GM21515 (cell line): ENCODE data around the gene OTOGL.
"Not testable (repeated sequence)": the region's sequence is repeated elsewhere in the genome, so short reads cannot be mapped to it uniquely, and the experiment has no call there.

Experiments used
- ATAC-seq: cut with Tn5 transposase; IDR thresholded peaks from one replicate; pipeline ENCODE4 v1.9.1; 2021; ENCODE audit not compliant: unreplicated experiment

OTOGL gene

GRCh38 chr12:80129895-80130530 is 30.7 kb downstream of the OTOGL start:
- ATAC-seq, result no peak

- ATAC-seq, result no peak
Observed at GRCh38 chr12:80135624-80136023, 36.3 kb downstream of the OTOGL start.

GRCh38 chr12:80140005-80140404 is 40.7 kb downstream of the OTOGL start:
- ATAC-seq, result no peak

- ATAC-seq, result no peak
Observed at GRCh38 chr12:80142640-80143039, 43.3 kb downstream of the OTOGL start.

GRCh38 chr12:80143537-80143936 is 44.2 kb downstream of the OTOGL start:
- no peak for ATAC-seq

GRCh38 chr12:80149547-80150313 is 50.4 kb downstream of the OTOGL start:
- ATAC-seq, result not testable (repeated sequence)

- no peak for ATAC-seq
Observed at GRCh38 chr12:80151131-80151530, 51.8 kb downstream of the OTOGL start.

GRCh38 chr12:80154261-80154660 is 54.9 kb downstream of the OTOGL start:
- no peak for ATAC-seq

- no peak for ATAC-seq
Observed at GRCh38 chr12:80156306-80156705, 57.0 kb downstream of the OTOGL start.

GRCh38 chr12:80157645-80158044 is 58.3 kb downstream of the OTOGL start:
- ATAC-seq, result no peak

GRCh38 chr12:80161612-80162011 is 62.3 kb downstream of the OTOGL start:
- no peak for ATAC-seq

- no peak for ATAC-seq
Observed at GRCh38 chr12:80162177-80162576, 62.8 kb downstream of the OTOGL start.

GRCh38 chr12:80165746-80166145 is 66.4 kb downstream of the OTOGL start:
- no peak for ATAC-seq

- ATAC-seq, result no peak
Observed at GRCh38 chr12:80166751-80167150, 67.4 kb downstream of the OTOGL start.

- ATAC-seq, result no peak
Observed at GRCh38 chr12:80168936-80169335, 69.6 kb downstream of the OTOGL start.

GRCh38 chr12:80170915-80171314 is 71.6 kb downstream of the OTOGL start:
- ATAC-seq, result no peak

- ATAC-seq, result no peak
Observed at GRCh38 chr12:80173083-80173864, 73.9 kb downstream of the OTOGL start.

GRCh38 chr12:80175307-80175930 is 76.1 kb downstream of the OTOGL start:
- ATAC-seq, result no peak

- ATAC-seq, result no peak
Observed at GRCh38 chr12:80176706-80177105, 77.4 kb downstream of the OTOGL start.

- ATAC-seq, result peak; percentile 96
Observed at GRCh38 chr12:80178846-80179245, 79.5 kb downstream of the OTOGL start.

GRCh38 chr12:80183939-80184338 is 84.6 kb downstream of the OTOGL start:
- ATAC-seq, result no peak
